ENCODE measurements around the gene OPCML. TPM values are rescaled to one million over a fixed set of nuclear protein-coding genes. Genes with fewer than 3 reads are reported as not detected.
"Not testable (repeated sequence)": the region's sequence is repeated elsewhere in the genome, so short reads cannot be mapped to it uniquely, and the experiment has no call there.

OPCML gene
- total RNA-seq, 1 donor from 2014 or later, result not detected

DNA sequence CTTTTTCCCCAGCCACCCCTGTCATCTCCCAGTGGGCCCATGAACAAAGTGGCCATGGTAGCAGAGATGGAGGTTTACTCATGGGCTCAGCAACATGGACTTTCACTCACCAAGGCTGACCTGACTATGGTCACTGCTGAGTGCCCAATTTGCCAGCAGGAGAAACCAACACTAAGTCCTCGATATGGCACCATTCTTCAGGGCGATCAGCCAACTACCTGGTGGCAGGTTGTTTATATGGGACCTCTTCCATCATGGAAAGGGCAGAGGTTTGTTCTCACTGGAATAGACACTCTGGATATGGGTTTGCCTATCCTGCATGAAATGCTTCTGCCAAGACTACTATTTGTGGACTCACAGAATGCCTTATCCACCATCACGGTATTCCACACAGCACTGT is 1152.8 kb downstream of the OPCML start:
- H3K9me3 ChIP-seq, result no peaks in the 10 kb centered on the region
- no peaks in the 10 kb centered on the region for H3K36me3 ChIP-seq
- no peak for TF ChIP-seq POLR2AphosphoS5 (IDR thresholded peaks at IDR 0.05; ENCODE audit: insufficient read depth in 1 of 2, low read depth in 1 of 2)
- no peak for TF ChIP-seq POLR2A (IDR thresholded peaks at IDR 0.05)
- TF ChIP-seq, protein P1, sequence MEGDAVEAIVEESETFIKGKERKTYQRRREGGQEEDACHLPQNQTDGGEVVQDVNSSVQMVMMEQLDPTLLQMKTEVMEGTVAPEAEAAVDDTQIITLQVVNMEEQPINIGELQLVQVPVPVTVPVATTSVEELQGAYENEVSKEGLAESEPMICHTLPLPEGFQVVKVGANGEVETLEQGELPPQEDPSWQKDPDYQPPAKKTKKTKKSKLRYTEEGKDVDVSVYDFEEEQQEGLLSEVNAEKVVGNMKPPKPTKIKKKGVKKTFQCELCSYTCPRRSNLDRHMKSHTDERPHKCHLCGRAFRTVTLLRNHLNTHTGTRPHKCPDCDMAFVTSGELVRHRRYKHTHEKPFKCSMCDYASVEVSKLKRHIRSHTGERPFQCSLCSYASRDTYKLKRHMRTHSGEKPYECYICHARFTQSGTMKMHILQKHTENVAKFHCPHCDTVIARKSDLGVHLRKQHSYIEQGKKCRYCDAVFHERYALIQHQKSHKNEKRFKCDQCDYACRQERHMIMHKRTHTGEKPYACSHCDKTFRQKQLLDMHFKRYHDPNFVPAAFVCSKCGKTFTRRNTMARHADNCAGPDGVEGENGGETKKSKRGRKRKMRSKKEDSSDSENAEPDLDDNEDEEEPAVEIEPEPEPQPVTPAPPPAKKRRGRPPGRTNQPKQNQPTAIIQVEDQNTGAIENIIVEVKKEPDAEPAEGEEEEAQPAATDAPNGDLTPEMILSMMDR (IDR thresholded peaks at IDR 0.05), result no peak
- no peaks in the 10 kb centered on the region for H3K27me3 ChIP-seq
- H3K4me1 ChIP-seq, result no peaks in the 10 kb centered on the region
- DNase-seq (ENCODE audit: extremely low spot score in 2 of 2), result no peak
- H3K27ac ChIP-seq, result no peak overlapping the region
- intact Hi-C loops (cut with DNase I), result no loop called here
- H3K4me3 ChIP-seq, result no peak overlapping the region

DNA sequence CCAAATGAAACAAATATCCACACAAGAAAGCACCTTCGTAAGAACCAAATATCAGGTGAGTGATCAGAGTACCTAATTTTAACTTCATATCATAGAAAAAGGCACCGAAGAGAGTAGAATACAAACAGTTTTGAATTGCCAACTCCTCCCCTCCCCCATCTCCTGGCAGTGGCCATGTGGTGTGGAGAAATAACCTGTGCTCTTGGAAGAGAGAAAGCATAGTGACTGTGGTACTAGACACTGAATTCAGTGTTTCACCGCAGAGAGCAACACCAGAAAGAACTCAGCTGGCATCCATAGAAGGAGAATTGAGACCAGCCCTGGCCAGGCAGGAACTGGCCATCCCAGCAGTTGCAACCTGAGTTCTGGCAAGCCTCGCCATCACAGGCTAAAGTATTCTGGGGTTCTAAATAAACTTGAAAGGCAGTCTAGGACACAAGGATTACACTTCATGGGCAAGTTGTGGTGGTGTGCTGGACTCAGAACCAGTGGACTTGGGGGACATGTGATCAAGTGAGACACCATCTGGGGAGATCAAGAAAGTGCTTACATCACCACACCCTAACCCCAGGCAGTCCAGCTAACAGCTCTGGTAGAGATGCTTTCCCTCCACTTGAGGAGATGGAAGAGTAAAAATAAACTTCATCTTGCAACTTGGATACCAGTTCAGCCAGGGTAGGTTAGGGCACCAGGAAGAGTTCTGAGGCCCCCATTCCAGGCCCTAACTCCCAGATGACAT is 1158.7 kb downstream of the OPCML start:
- no peak overlapping the region for H3K4me3 ChIP-seq
- H3K9me3 ChIP-seq, result no peaks in the 10 kb centered on the region
- H3K36me3 ChIP-seq, result no peaks in the 10 kb centered on the region
- TF ChIP-seq POLR2AphosphoS5 (IDR thresholded peaks at IDR 0.05; ENCODE audit: insufficient read depth in 1 of 2, low read depth in 1 of 2) (no peak), POLR2A (IDR thresholded peaks at IDR 0.05) (no peak)
- TF ChIP-seq, protein P1 (IDR thresholded peaks at IDR 0.05), result no peak
- no peaks in the 10 kb centered on the region for H3K27me3 ChIP-seq
- H3K4me1 ChIP-seq, result no peaks in the 10 kb centered on the region
- intact Hi-C loops (cut with DNase I), result no loop called here
- H3K27ac ChIP-seq, result no peak overlapping the region
- no peak for DNase-seq (ENCODE audit: extremely low spot score in 2 of 2)

DNA sequence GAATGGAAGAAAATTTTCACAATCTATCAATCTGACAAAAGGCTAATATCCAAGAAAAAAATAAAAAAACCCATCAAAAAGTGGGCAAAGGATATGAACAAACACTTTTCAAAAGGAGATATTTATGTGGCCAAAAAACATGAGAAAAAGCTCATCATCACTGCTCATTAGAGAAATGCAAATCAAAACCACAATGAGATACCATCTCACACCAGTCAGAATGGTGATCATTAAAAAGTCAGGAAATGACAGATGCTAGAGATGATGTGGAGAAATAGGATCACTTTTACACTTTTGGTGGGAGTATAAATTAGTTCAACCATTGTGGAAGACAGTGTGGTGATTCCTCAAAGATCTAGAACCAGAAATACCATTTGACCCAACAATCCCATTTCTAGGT is 1162.2 kb downstream of the OPCML start:
- DNase-seq (ENCODE audit: extremely low spot score in 2 of 2); H3K27me3 ChIP-seq; H3K27ac ChIP-seq; H3K36me3 ChIP-seq; H3K9me3 ChIP-seq; H3K4me1 ChIP-seq; intact Hi-C loops (cut with DNase I); H3K4me3 ChIP-seq: not testable (repeated sequence)

DNA sequence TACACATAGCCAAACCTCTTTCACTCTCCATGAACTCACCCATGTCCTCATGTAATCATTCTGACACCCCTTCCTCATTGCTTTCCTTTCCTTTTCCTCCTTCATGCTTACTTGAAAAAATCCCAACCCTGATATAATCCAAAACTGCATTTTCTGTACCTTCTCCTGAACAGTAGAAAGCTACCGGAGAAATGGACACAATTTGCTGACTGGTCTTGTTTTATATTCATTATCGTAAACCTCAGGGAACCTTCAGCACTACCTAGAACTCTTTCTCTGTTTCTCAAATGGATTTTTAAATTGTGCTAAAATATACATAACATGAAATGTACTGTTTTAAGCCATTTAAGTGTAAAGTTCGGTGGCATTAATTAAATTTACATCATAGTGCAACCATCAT is 1165.0 kb downstream of the OPCML start:
- no peak overlapping the region for H3K27ac ChIP-seq
- intact Hi-C loops (cut with DNase I), result no loop called here
- no peaks in the 10 kb centered on the region for H3K9me3 ChIP-seq
- H3K27me3 ChIP-seq, result no peaks in the 10 kb centered on the region
- no peaks in the 10 kb centered on the region for H3K36me3 ChIP-seq
- H3K4me1 ChIP-seq, result no peaks in the 10 kb centered on the region
- TF ChIP-seq POLR2AphosphoS5 (IDR thresholded peaks at IDR 0.05; ENCODE audit: insufficient read depth in 1 of 2, low read depth in 1 of 2), result no peak
- no peak for TF ChIP-seq POLR2A (IDR thresholded peaks at IDR 0.05)
- TF ChIP-seq, protein P1 (IDR thresholded peaks at IDR 0.05), result no peak
- no peak for DNase-seq (ENCODE audit: extremely low spot score in 2 of 2)
- H3K4me3 ChIP-seq, result no peak overlapping the region

DNA sequence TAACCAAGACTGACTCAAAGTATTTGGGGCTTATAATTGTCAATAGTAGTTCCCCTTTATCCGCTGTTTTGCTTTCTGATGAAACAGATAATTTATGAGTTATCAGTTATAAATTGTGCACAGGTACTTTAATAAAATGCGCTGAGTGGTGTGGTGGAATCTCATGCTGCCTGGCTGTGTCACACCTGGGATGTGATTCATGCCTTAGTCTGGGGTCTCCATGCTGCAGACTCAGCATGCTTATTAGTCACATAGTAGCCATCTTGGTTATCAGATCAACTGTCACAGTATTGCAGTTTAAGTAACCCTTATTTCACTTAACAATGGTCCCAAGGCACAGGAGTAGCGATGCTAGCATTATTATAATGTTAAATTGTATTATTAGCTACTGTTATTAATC is 1166.7 kb downstream of the OPCML start:
- H3K9me3 ChIP-seq, result no peaks in the 10 kb centered on the region
- no peak for DNase-seq (ENCODE audit: extremely low spot score in 2 of 2)
- TF ChIP-seq, protein P1 (IDR thresholded peaks at IDR 0.05), result no peak
- TF ChIP-seq POLR2A (IDR thresholded peaks at IDR 0.05) (no peak), POLR2AphosphoS5 (IDR thresholded peaks at IDR 0.05; ENCODE audit: insufficient read depth in 1 of 2, low read depth in 1 of 2) (no peak)
- no peak overlapping the region for H3K27ac ChIP-seq
- H3K4me3 ChIP-seq, result no peak overlapping the region
- H3K4me1 ChIP-seq, result no peaks in the 10 kb centered on the region
- intact Hi-C loops (cut with DNase I), result no loop called here
- no peaks in the 10 kb centered on the region for H3K36me3 ChIP-seq
- H3K27me3 ChIP-seq, result no peaks in the 10 kb centered on the region

Small RNA genes within 50 kb of the gene (small RNA-seq; reads per million reads assigned to genes)
- gene RF00026, result not detected

Measured in vagina (tissue), 2 donors.